HEK293 (cell line): ENCODE results near the gene TARDBP.

Experiments
- CTCF ChIP-seq: fragments of 450-650 bp; formaldehyde crosslinking; IDR thresholded peaks from 2 replicates; pipeline ENCODE4 v1.5.1; 2016; ENCODE audit warnings: missing biosample characterization, missing genetic modification characterization
- KLF16 ChIP-seq: fragments of 450-650 bp; formaldehyde crosslinking; IDR thresholded peaks from 2 replicates; pipeline ENCODE4 v1.5.1; 2017; ENCODE audit warnings: missing biosample characterization, missing genetic modification characterization
- REST ChIP-seq: fragments of 450-650 bp; formaldehyde crosslinking; IDR thresholded peaks from 2 replicates; pipeline ENCODE4 v1.5.1; 2016; ENCODE audit warnings: missing biosample characterization, missing genetic modification characterization
- SP2 ChIP-seq: fragments of 450-650 bp; formaldehyde crosslinking; IDR thresholded peaks from 2 replicates; pipeline ENCODE4 v1.5.1; 2016; ENCODE audit warnings: missing biosample characterization, missing genetic modification characterization
- ZBTB1 ChIP-seq: fragments of 450-650 bp; formaldehyde crosslinking; IDR thresholded peaks from 2 replicates; pipeline ENCODE4 v1.5.1; 2016; ENCODE audit warnings: missing biosample characterization, missing genetic modification characterization
- ZBTB48 ChIP-seq: fragments of 450-650 bp; formaldehyde crosslinking; IDR thresholded peaks from 2 replicates; pipeline ENCODE4 v1.5.1; 2016; ENCODE audit warnings: missing biosample characterization, missing genetic modification characterization
- ZBTB7A ChIP-seq: fragments of 450-650 bp; formaldehyde crosslinking; IDR thresholded peaks from 2 replicates; pipeline ENCODE4 v1.5.1; 2016; ENCODE audit warnings: low read depth, missing biosample characterization, missing genetic modification characterization
- ZFP3 ChIP-seq: fragments of 450-650 bp; formaldehyde crosslinking; IDR thresholded peaks from 2 replicates; pipeline ENCODE4 v1.5.1; 2016; ENCODE audit warnings: low read depth, missing biosample characterization, missing genetic modification characterization
- ZNF112 ChIP-seq: fragments of 450-650 bp; formaldehyde crosslinking; IDR thresholded peaks from 2 replicates; pipeline ENCODE4 v1.5.0; 2017; ENCODE audit warnings: missing biosample characterization, missing genetic modification characterization
- ZNF248 ChIP-seq: fragments of 450-650 bp; formaldehyde crosslinking; IDR thresholded peaks from 2 replicates; pipeline ENCODE4 v1.5.1; 2017; ENCODE audit warnings: missing biosample characterization, missing genetic modification characterization
- ZNF501 ChIP-seq: fragments of 450-650 bp; formaldehyde crosslinking; IDR thresholded peaks from 2 replicates; pipeline ENCODE4 v1.5.1; 2016; ENCODE audit warnings: missing biosample characterization, missing genetic modification characterization
- TF ChIP-seq, protein P1 (sequence below): fragments of 450-650 bp; formaldehyde crosslinking; IDR thresholded peaks from 2 replicates; pipeline ENCODE4 v1.5.1; 2016; ENCODE audit warnings: missing biosample characterization, missing genetic modification characterization
- TF ChIP-seq, protein P2 (sequence below): fragments of 450-650 bp; formaldehyde crosslinking; conservative IDR thresholded peaks from 2 replicates; pipeline ENCODE4 v1.5.1; 2016; ENCODE audit warnings: low read depth, missing biosample characterization, missing genetic modification characterization
- TF ChIP-seq, protein P3 (sequence below): fragments of 450-650 bp; formaldehyde crosslinking; IDR thresholded peaks from 2 replicates; pipeline ENCODE4 v1.5.1; 2016; ENCODE audit warnings: missing biosample characterization, missing genetic modification characterization

- TF ChIP-seq KLF16 (no peak), SP2 (no peak), CTCF (tag by site-specific recombination) (no peak), ZNF248 (no peak), ZBTB48 (tag by site-specific recombination) (no peak), ZNF501 (tag by site-specific recombination) (no peak), ZBTB1 (tag by site-specific recombination) (no peak), ZBTB7A (tag by site-specific recombination) (no peak), ZNF112 (tag by site-specific recombination) (no peak), ZFP3 (tag by site-specific recombination) (no peak), REST (tag by site-specific recombination) (no peak)
- TF ChIP-seq, protein P1, sequence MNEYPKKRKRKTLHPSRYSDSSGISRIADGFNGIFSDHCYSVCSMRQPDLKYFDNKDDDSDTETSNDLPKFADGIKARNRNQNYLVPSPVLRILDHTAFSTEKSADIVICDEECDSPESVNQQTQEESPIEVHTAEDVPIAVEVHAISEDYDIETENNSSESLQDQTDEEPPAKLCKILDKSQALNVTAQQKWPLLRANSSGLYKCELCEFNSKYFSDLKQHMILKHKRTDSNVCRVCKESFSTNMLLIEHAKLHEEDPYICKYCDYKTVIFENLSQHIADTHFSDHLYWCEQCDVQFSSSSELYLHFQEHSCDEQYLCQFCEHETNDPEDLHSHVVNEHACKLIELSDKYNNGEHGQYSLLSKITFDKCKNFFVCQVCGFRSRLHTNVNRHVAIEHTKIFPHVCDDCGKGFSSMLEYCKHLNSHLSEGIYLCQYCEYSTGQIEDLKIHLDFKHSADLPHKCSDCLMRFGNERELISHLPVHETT (tag by site-specific recombination) = no peak
- TF ChIP-seq, protein P2, sequence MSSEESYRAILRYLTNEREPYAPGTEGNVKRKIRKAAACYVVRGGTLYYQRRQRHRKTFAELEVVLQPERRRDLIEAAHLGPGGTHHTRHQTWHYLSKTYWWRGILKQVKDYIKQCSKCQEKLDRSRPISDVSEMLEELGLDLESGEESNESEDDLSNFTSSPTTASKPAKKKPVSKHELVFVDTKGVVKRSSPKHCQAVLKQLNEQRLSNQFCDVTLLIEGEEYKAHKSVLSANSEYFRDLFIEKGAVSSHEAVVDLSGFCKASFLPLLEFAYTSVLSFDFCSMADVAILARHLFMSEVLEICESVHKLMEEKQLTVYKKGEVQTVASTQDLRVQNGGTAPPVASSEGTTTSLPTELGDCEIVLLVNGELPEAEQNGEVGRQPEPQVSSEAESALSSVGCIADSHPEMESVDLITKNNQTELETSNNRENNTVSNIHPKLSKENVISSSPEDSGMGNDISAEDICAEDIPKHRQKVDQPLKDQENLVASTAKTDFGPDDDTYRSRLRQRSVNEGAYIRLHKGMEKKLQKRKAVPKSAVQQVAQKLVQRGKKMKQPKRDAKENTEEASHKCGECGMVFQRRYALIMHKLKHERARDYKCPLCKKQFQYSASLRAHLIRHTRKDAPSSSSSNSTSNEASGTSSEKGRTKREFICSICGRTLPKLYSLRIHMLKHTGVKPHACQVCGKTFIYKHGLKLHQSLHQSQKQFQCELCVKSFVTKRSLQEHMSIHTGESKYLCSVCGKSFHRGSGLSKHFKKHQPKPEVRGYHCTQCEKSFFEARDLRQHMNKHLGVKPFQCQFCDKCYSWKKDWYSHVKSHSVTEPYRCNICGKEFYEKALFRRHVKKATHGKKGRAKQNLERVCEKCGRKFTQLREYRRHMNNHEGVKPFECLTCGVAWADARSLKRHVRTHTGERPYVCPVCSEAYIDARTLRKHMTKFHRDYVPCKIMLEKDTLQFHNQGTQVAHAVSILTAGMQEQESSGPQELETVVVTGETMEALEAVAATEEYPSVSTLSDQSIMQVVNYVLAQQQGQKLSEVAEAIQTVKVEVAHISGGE (tag by site-specific recombination) = no peak
- TF ChIP-seq, protein P3, sequence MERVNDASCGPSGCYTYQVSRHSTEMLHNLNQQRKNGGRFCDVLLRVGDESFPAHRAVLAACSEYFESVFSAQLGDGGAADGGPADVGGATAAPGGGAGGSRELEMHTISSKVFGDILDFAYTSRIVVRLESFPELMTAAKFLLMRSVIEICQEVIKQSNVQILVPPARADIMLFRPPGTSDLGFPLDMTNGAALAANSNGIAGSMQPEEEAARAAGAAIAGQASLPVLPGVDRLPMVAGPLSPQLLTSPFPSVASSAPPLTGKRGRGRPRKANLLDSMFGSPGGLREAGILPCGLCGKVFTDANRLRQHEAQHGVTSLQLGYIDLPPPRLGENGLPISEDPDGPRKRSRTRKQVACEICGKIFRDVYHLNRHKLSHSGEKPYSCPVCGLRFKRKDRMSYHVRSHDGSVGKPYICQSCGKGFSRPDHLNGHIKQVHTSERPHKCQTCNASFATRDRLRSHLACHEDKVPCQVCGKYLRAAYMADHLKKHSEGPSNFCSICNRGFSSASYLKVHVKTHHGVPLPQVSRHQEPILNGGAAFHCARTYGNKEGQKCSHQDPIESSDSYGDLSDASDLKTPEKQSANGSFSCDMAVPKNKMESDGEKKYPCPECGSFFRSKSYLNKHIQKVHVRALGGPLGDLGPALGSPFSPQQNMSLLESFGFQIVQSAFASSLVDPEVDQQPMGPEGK = no peak
Observed at GRCh38 chr1:11013160-11013531, 692 bp downstream of the TARDBP start.
